Astrocyte (in vitro differentiated cells and primary cell): Measurements from ENCODE around the gene RGL1. TPM values are rescaled to one million over a fixed set of nuclear protein-coding genes. Genes with fewer than 3 reads are reported as not detected.

Experiments
- DNase-seq: peaks from one replicate; pipeline ENCODE4 v3.0.0-alpha.2; 2010; ENCODE audit warnings: low read depth
- FAIRE-seq: peaks from 2 replicates; lab custom pipeline; 2011; peaks lifted over from hg19 to GRCh38; lab: Jason Lieb, UNC
- H2AFZ ChIP-seq: 2 replicates; pipeline ENCODE4 v1.6.0; 2012; ENCODE audit warnings: low read depth, low read length, inconsistent platforms
- H3K27ac ChIP-seq: 2 replicates; pipeline ENCODE4 v1.5.1; 2011; ENCODE audit warnings: low read depth, low read length, inconsistent platforms
- H3K27me3 ChIP-seq: 2 replicates; pipeline ENCODE4 v1.6.0; 2011; ENCODE audit warnings: low read length, inconsistent platforms; ENCODE audit not compliant: insufficient read depth
- H3K36me3 ChIP-seq: 2 replicates; pipeline ENCODE4 v1.5.1; 2011; ENCODE audit warnings: low read length, inconsistent platforms; ENCODE audit not compliant: insufficient read depth
- H3K4me1 ChIP-seq: 2 replicates; pipeline ENCODE4 v1.5.1; 2011; ENCODE audit warnings: low read length, inconsistent platforms; ENCODE audit not compliant: insufficient read depth
- H3K4me2 ChIP-seq: 2 replicates; pipeline ENCODE4 v1.6.0; 2012; ENCODE audit warnings: low read length, inconsistent platforms
- H3K4me3 ChIP-seq: 2 replicates; pipeline ENCODE4 v1.5.1; 2011; ENCODE audit warnings: low read depth, mild to moderate bottlenecking, low read length, inconsistent platforms; ENCODE audit not compliant: insufficient read depth
- H3K79me2 ChIP-seq: 2 replicates; pipeline ENCODE4 v1.6.0; 2012; ENCODE audit warnings: mild to moderate bottlenecking, low read length, inconsistent platforms; ENCODE audit not compliant: insufficient read depth
- H3K9ac ChIP-seq: 2 replicates; pipeline ENCODE4 v1.6.0; 2012; ENCODE audit warnings: mild to moderate bottlenecking, low read length, inconsistent platforms
- H3K9me3 ChIP-seq: 2 replicates; pipeline ENCODE4 v1.5.1; 2012; ENCODE audit warnings: low read depth, mild to moderate bottlenecking, low read length, inconsistent platforms; ENCODE audit not compliant: insufficient read depth
- H4K20me1 ChIP-seq: 2 replicates; pipeline ENCODE4 v1.6.0; 2012; ENCODE audit warnings: low read length, inconsistent platforms; ENCODE audit not compliant: insufficient read depth
- H3K27ac Mint-ChIP-seq: one replicate; pipeline ENCODE4 v1.8.0; 2021; ENCODE audit warnings: mild to moderate bottlenecking, mixed read lengths; ENCODE audit not compliant: unreplicated experiment
- H3K27me3 Mint-ChIP-seq: one replicate; pipeline ENCODE4 v1.8.0; 2021; ENCODE audit warnings: low read depth, mixed read lengths; ENCODE audit not compliant: unreplicated experiment
- H3K36me3 Mint-ChIP-seq: one replicate; pipeline ENCODE4 v1.8.0; 2021; ENCODE audit warnings: low read depth, mixed read lengths; ENCODE audit not compliant: unreplicated experiment
- H3K4me1 Mint-ChIP-seq: one replicate; pipeline ENCODE4 v1.8.0; 2021; ENCODE audit warnings: low read depth, mixed read lengths; ENCODE audit not compliant: unreplicated experiment
- H3K4me3 Mint-ChIP-seq: one replicate; pipeline ENCODE4 v1.8.0; 2021; ENCODE audit warnings: mild to moderate bottlenecking, moderate library complexity, mixed read lengths; ENCODE audit not compliant: unreplicated experiment
- H3K9me3 Mint-ChIP-seq: one replicate; pipeline ENCODE4 v1.8.0; 2021; ENCODE audit warnings: mild to moderate bottlenecking, mixed read lengths; ENCODE audit not compliant: unreplicated experiment
- CTCF ChIP-seq: IDR thresholded peaks from 2 replicates; pipeline ENCODE4 v1.5.1; 2011; ENCODE audit warnings: low read depth, mild to moderate bottlenecking, inconsistent platforms, low read length, moderate library complexity; ENCODE audit not compliant: insufficient read depth
- EZH2 ChIP-seq: IDR thresholded peaks from 2 replicates; pipeline ENCODE4 v1.6.1; 2012; ENCODE audit warnings: mild to moderate bottlenecking, low read length, inconsistent platforms; ENCODE audit not compliant: insufficient read depth
- total RNA-seq: library from RNA; stranded (reverse); gene quantifications from 2 replicates; pipeline ENCODE4 v1.2.1, GENCODE V29; 2021

The RGL1 gene
- total RNA-seq, 1 donor from 2014 or later = 10.1 TPM

GRCh38 chr1:183869664-183870063 lies 64.7 kb downstream of the RGL1 start:
- Mint-ChIP-seq H3K4me1 (peaks cover 9% of the 10 kb centered on the region), H3K27ac (no peak overlapping the region), H3K36me3 (no peaks in the 10 kb centered on the region), H3K9me3 (no peaks in the 10 kb centered on the region), H3K4me3 (no peak overlapping the region), H3K27me3 (no peaks in the 10 kb centered on the region)
- H4K20me1 ChIP-seq = no peaks in the 10 kb centered on the region
- DNase-seq (no peak), FAIRE-seq (no peak)
- H3K36me3 ChIP-seq = no peaks in the 10 kb centered on the region
- H2AFZ ChIP-seq = no peak overlapping the region
- H3K4me1 ChIP-seq = peaks cover 15% of the 10 kb centered on the region
- no peak overlapping the region for H3K4me2 ChIP-seq
- no peak for TF ChIP-seq EZH2
- TF ChIP-seq CTCF = no peak
- no peaks in the 10 kb centered on the region for H3K9me3 ChIP-seq
- H3K27ac ChIP-seq = no peak overlapping the region
- H3K79me2 ChIP-seq = no peaks in the 10 kb centered on the region
- no peak overlapping the region for H3K4me3 ChIP-seq
- H3K27me3 ChIP-seq = no peaks in the 10 kb centered on the region
- no peak overlapping the region for H3K9ac ChIP-seq

- DNase-seq (no peak), FAIRE-seq (no peak)
- H4K20me1 ChIP-seq = no peaks in the 10 kb centered on the region
- H3K27me3 ChIP-seq = no peaks in the 10 kb centered on the region
- H3K4me3 ChIP-seq = no peak overlapping the region
- peak overlapping the region; percentile 27 for H2AFZ ChIP-seq
- peak overlapping the region; percentile 41 for H3K4me2 ChIP-seq
- H3K27me3 Mint-ChIP-seq = no peaks in the 10 kb centered on the region
- H3K36me3 ChIP-seq = no peaks in the 10 kb centered on the region
- H3K36me3 Mint-ChIP-seq = peaks cover 2% of the 10 kb centered on the region
- no peaks in the 10 kb centered on the region for H3K9me3 Mint-ChIP-seq
- no peak overlapping the region for H3K27ac Mint-ChIP-seq
- peak overlapping the region; percentile 70 for H3K27ac ChIP-seq
- no peak overlapping the region for H3K4me3 Mint-ChIP-seq
- H3K9ac ChIP-seq = peak overlapping the region; percentile 9
- H3K79me2 ChIP-seq = no peaks in the 10 kb centered on the region
- no peak for TF ChIP-seq EZH2
- peaks cover 15% of the 10 kb centered on the region for H3K4me1 ChIP-seq
- peaks cover 9% of the 10 kb centered on the region for H3K4me1 Mint-ChIP-seq
- H3K9me3 ChIP-seq = no peaks in the 10 kb centered on the region
These were observed 65.6 kb downstream of the RGL1 start for GRCh38 chr1:183870351-183871077.

GRCh38 chr1:183871142-183871541 lies 66.2 kb downstream of the RGL1 start:
- Histone ChIP-seq H3K4me2 (peak overlapping the region; percentile 41), H3K36me3 (no peaks in the 10 kb centered on the region), H3K9me3 (no peaks in the 10 kb centered on the region), H3K4me3 (no peak overlapping the region), H3K79me2 (no peaks in the 10 kb centered on the region), H3K4me1 (peaks cover 15% of the 10 kb centered on the region), H2AFZ (peak overlapping the region; percentile 27), H4K20me1 (no peaks in the 10 kb centered on the region), H3K9ac (peak overlapping the region; percentile 9), H3K27me3 (no peaks in the 10 kb centered on the region), H3K27ac (peak overlapping the region; percentile 70)
- TF ChIP-seq CTCF (no peak), EZH2 (no peak)
- no peak overlapping the region for H3K4me3 Mint-ChIP-seq
- no peaks in the 10 kb centered on the region for H3K27me3 Mint-ChIP-seq
- H3K36me3 Mint-ChIP-seq = peaks cover 2% of the 10 kb centered on the region
- peaks cover 9% of the 10 kb centered on the region for H3K4me1 Mint-ChIP-seq
- no peaks in the 10 kb centered on the region for H3K9me3 Mint-ChIP-seq
- DNase-seq = peak; percentile 70
- no peak overlapping the region for H3K27ac Mint-ChIP-seq
- FAIRE-seq = no peak
